ENCODE measurements around the gene TLR8. TPM values are rescaled to one million over a fixed set of nuclear protein-coding genes. Genes with fewer than 3 reads are reported as not detected.
"Not testable (repeated sequence)": the region's sequence is repeated elsewhere in the genome, so short reads cannot be mapped to it uniquely, and the experiment has no call there.

Gene TLR8
- polyA plus RNA-seq, 4 donors: 0.21 to 0.30 (median 0.27) TPM

DNA sequence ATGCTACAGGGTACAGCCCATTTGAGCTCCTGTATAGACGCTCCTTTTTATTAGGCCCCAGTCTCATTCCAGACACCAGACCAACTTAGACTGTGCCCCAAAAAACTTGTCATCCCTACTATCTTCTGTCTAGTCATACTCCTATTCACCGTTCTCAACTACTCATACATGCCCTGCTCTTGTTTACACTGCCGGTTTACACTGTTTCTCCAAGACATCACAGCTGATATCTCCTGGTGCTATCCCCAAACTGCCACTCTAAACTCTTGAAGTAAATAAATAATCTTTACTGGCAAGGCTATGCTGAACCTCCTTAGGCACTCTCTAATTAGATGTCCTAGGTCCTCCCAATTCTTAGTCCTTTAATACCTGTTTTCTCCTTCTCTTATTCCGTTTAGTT lies 38.0 kb downstream of the TLR8 start:
- not testable (repeated sequence) for DNase-seq (ENCODE audit: low read depth in 4 of 4, low spot score in 2 of 4)

DNA sequence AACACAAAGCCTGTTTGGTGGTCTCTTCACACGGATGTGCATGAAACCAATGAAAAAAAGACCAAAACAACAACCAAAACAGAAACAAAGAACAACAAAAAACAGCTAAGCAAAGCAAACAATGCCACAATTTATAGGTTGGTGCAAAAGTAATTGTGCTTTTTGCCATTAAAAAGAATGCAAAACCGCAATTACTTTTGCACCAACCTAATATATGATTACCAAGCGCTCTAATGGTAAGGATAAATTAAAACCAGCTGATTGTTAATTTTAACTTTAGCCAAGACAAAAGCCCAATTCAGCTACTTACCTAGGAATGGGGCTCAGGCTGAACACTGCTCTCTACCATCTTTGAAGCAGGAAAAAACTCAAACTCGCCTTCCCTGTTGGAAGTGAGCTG lies 39.1 kb downstream of the TLR8 start:
- no peak for DNase-seq (ENCODE audit: low read depth in 4 of 4, low spot score in 2 of 4)

DNA sequence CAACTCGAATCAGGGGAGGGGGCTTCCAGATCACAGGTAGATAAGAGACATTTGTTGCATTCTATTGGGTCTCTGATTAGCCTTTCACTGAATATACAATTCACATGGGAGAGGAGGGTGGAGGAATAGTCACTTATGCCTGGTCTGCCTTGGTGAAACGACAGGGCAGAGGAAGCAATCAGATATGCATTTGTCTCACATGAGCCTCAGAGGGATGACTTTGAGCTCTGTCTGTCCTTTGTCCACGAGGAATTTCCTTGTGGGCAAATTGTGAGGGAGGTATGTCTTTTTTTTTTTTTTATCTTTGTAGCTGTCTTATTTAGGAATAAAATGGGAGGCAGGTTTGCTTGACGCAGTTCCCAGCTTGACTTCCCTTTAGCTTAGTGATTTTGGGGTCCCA lies 40.0 kb downstream of the TLR8 start:
- no peak for DNase-seq (ENCODE audit: low read depth in 4 of 4, low spot score in 2 of 4)

DNA sequence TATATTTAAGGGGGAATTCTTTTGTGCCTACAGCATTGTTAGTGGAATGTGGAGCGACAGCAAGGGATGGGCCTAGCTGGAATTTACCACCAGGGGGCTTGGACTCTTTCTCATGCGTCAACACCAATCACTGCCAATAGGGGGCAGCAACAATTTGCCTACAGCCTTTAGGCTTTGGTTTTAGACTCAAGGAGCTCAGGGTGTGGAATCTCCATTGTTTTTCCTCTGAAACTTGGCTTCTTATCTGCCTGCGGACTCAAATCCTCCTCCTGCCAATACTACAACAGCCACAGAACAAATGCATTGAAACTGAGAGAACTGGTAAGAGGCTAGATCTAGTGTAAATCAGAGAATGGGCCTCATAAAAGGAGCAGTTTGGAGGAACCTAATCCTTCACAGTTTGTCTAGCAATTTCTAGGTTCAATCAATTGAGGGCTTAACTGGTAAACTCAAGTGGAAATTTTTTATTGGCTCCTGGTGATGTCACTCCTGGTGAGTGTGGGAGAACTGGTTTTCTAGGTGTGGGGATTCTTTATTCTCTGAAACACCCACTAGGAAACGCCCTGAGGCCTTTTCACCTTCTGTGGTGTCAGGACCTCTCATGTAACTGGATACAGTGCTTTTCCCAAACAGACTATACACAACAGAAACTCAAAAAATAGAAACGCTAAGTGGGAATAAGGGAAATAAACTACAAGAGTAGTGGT lies 40.6 kb downstream of the TLR8 start:
- DNase-seq (ENCODE audit: low read depth in 4 of 4, low spot score in 2 of 4): no peak

DNA sequence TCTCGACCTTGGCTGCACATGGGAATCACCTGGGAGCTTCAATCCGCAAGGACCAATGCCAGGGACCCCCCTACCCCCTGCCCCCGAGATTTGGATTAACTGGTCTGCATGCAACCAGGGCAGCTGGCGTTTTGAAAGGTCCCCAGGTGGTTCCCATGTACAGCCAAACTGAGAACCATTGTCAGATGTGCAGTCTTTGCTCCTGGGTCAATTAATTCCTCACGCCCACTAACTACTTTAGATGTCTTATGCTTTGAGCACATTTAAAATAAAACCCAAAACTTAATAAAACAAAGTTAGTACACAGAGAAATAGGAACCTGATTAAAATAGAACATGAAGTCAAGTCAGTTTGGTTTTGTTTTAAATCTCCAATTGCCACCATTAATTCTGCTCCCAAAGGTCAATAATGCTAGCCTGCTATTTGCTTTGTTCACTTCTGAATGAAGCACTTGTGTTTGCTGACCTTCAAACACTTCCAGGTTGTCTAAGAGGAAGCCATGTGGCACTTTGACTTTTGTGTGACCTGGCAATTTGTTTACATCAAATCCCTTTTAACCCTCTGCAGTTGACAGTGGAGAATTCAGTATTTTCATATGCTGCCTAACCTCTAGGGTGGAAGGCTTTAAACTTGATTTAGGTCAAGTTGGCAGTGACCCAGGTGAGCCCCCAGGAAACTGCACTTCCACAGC lies 41.3 kb downstream of the TLR8 start:
- DNase-seq (ENCODE audit: low read depth in 4 of 4, low spot score in 2 of 4): no peak

DNA sequence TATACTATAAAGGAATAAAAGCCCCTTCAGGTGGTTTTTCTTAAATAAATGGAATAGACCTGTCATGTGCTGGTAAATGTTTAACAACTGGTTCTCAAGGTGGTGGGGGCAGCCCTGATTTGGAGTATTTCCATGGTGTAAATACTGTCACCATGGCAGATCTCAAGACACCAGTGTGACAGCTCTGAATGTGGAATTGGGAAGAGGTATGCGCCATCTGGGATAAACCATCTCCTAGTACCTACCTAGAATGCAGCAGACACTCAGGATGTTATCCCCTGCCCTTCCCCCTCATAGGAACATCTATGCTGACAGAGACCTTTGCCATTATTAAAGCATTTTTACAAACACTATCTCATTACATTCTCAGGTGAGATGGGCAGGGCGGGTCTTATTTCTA lies 42.1 kb downstream of the TLR8 start:
- no peak for DNase-seq (ENCODE audit: low read depth in 4 of 4, low spot score in 2 of 4)

DNA sequence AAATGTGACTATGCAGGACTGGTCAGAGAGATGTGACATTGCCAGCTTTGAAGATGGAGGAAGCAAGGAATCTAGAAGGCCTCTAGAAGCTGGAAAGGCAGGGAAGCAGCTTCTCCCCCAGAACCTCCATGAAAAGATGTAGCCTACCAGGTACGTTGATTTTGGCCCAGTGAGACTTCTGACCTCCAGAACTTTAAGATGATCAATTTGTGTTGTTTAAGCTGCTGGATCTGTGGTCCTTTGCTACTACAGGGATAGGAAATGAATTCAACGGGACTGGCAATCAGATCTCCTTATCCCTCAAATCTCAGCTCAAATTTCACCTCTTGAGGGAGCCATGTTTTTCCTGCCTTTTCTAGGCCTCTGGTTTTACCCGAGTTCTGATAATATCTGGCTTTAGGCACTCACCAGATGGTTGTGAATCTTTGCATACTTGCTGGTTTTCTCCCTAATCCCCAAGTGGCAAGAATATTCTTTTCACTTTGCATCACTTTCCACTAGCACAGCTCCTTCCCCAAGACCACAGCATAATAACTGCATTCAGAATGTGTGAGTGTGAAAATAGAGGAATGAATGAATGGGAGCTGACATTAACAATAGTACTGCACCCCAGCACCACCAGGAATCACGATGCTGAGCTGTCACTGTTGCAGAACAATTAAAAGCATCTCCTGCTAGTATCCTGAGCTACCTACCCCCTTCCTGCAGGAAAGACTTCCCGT lies 42.9 kb downstream of the TLR8 start:
- DNase-seq (ENCODE audit: low read depth in 4 of 4, low spot score in 2 of 4): no peak

DNA sequence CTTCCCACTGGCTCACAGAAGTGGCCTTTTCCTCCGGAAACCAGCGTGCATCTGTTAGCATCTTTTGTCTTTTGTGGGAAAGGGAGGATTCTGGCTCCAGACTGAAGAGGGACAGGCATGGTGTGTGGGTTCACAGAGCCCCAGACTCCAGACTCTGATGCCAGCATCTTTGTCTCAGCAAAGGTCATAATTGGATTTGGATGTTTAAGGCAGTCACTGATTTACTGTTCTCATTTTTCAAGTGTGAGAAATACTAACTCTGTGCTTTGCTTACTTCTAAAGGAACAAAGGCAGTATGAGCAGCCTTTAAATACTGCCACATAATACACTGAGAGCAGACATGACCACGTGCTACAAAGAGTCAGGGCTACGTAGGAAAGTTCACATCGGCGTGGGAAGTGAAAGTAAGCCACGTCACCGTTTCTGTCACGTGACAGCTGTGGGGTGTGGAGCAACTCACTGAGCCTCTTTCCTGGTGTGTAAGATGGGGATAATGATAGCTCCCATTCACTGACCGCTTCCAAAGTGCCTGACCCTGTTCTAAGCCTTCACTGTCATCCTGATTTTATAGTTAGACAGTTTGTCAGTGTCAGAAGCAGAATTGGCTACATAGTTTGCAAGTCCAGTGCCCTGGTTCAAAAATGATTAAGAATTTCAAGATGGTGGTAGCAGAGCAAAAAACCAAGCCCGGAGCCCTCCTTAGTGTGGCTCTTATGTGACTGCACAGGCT lies 43.7 kb downstream of the TLR8 start:
- no peak for DNase-seq (ENCODE audit: low read depth in 4 of 4, low spot score in 2 of 4)

DNA sequence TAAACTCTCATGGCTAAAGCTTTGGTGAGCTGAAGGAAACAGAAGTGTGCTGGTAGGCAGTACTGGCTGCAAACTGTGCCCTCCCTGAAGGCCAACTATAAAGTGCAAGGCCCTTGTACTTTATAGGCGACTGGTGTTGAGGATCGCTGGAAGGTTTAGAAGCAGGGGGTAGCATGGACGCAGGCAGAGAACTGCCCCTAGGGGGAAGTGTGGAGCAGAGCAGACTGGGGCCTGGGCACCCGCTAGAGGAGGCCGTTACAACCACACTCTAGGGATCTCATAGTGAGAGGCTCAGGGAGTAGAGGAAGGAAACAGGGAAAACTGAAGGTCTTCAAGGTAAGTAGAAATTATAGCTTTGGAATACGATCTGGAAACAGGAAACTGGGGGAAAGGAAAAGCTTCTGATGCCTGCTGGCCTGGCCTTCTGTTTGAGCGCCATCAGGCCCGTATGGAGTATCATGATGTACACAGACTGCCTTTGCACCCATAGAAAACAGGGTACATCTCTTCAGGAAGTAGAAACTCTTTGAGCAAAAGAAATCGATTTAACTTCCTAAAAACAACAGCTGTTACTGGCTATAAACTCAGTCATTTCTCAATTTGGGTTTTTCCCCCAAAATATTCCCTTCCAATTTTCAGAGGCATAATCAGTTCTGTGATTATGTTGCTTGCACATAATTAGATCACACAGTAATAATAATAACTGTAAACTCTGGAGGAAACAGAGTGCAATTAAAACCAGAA lies 44.6 kb downstream of the TLR8 start:
- DNase-seq (ENCODE audit: low read depth in 4 of 4, low spot score in 2 of 4): no peak

DNA sequence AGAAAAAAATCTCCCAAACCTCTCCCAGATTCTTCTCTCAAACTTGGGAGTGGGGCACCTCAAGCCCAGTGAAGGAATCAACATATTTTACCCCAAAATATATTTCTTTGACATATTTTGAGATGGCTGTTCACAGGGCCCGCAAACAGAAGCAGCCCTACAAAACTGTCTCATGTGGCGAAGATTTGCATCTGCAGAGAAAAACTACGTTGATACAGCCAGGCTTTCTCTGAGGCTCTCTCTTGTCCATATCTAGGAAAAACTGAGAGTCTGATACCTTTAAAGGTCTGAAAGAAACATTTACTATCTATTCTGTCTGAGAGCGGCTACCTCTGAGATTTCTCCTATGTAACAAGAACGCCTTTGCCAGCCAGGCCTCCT lies 45.2 kb downstream of the TLR8 start:
- DNase-seq (ENCODE audit: low read depth in 4 of 4, low spot score in 2 of 4): no peak

DNA sequence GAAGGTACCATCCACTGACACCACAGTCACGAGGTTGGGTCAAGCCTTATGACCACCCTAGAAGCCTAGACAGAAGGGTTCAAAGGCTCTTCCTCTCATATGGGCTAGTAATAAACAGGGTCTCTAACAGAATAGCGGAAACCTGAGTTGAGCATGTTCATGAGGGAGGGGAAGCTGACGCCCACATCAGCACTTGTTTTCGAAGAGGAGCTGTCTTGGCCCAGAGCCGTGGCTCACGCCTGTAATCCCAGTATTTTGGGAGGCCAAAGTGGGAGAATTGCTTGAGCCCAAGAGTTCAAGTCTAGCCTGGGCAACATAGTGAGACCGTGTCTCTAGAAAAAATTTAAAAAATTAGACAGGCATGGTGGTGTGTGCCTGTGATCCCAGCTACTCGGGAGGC lies 47.0 kb downstream of the TLR8 start:
- no peak for DNase-seq (ENCODE audit: low read depth in 4 of 4, low spot score in 2 of 4)

DNA sequence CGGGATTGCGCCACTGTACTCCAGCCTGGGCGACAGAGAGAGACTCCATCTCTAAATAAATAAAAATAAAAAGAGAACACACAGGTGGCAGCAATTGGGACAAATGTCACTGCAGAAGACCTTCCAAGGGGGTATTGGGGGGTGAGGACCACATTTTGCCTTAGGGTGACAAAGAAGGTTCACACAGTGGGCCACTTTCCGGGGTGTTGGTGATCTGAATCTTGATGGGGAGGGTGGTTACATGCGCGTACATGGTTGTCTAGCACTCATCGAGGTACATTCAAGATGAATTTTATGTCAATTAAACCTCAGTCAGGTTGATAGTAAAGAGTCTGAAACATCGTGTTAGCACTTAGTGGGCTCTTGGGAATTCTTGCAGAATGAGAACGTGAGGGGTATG lies 48.0 kb downstream of the TLR8 start:
- DNase-seq (ENCODE audit: low read depth in 4 of 4, low spot score in 2 of 4): no peak

DNA sequence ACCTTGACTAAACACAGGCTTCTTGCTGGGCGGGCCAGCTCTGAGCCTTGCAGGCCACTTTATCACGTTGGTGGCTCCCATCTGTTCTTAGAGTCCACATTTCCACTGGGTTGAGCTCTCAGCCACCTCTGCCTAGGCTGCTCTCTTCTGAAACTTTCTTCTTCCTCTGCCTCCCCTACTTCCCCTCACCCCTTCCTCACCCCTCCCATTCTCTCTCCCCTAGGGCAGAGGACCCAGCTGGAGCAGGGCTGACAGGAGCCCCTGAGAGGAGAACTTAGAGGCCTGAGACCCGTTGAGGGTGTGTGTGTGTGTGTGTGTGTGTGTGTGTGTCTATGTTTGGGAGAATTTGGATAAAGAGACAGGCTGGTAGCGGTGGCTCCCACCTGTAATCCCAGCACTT lies 48.6 kb downstream of the TLR8 start:
- DNase-seq (ENCODE audit: low read depth in 4 of 4, low spot score in 2 of 4): no peak

DNA sequence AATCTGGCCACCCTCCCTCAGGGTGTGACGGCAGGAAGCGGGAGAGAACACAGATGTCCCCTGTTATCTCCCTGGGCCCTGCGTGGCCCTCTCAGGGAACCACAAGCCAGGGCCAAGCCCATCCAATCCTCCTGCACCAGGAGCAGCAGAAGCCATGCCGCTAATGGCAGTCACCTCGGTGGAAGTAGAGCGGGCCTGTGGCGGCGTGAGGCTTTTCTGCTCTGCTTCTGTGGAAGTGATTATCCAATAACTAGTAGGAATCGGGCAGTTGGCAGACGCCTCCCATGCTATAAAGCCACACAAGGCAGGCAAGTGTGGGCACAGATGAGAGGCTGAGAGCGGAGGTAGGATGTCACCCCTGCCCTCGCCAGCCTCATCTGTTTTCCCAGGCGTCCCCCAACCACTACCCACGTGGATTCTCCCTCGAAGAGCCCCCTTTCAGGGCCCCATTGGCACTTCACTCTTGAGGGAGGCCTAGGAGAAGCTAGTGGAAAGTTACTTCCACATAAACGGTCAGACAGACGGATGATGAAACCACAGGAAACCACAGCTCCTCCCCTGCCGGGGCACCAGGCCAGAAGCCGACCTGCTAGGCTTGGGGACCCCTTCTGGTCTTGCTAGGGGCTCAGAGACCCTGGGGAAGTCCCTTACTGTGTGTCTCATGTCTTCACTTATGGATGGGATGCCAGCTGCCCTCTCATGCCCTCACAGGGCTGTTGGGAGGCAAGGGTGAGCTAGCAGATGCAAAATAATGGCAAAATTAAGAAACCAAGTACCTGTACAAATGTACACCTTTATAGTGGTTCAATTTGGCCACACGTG lies 49.7 kb downstream of the TLR8 start:
- no peak for DNase-seq (ENCODE audit: low read depth in 4 of 4, low spot score in 2 of 4)

DNA sequence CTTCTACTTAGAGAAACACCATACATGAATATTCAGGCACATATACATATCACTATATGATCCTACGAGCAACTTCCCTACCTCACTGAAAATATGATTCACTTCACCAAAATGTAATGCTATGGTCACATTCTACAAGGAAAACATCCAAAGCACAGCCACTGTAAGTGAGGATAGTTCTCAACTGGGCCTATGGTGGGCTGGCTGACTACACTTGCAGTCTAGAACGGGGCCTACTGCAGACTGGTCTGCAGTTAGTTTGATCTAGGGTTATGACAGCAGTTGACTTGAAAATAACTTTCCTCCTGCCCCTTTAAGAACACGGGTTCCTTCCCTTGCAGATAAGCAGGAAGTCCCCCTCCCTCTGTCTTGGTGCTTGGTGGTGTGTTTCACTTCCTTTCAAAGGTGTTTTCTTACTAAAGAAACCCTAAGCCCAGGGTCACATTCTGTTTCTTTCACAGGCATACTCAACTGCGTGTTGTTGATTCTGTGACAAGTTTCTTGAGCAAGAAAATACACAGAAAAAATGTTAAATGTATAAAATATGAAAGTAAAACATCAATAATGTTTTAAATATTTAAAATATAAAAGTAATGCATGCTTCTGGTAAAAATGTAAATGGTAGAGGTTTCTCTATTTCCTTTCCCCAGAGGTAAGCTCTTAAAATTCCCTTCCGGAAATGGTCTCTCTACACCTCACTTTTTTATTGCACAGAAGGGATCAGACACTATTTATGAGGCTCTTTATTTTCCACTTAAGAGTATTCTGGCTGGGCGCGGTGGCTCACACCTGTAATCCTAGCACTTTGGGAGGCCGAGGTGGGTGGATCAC lies 50.5 kb downstream of the TLR8 start:
- no peak for DNase-seq (ENCODE audit: low read depth in 4 of 4, low spot score in 2 of 4)

DNA sequence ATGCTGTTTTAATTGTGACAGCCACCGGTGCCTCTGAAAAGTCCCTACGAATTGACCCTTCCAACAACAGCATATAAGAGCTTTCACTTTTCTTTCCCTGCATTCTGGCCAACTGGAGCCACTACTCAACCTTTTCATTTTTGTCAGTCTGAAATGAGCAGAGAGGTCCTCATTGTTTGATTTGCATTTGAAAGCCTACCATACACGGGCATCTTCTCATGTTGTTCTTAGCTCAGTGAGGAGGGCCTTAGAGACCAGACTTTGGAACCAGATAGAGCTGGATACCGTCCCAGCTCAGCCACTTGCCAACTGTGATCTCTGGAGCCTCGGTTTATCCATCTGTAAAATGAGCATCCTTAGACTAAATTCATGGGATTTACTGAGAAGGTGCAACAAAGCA lies 51.6 kb downstream of the TLR8 start:
- DNase-seq (ENCODE audit: low read depth in 4 of 4, low spot score in 2 of 4): no peak

DNA sequence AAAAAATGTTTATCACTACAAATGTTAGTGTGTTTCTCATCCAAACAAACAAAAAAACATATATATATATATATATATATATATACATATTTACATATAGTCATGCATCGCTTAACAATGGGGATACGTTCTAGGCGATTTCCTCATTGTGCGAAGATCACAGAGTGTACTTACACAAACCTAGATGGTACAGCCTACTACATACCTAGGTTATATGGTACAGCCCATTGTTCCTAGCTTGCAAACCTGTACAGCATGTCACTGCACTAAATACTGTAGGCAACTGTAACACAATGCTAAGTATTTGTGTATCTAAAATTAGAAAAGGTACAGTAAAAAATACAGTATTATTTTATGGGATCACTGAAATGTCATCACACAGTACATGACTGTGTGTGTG lies 52.0 kb downstream of the TLR8 start:
- no peak for DNase-seq (ENCODE audit: low read depth in 4 of 4, low spot score in 2 of 4)

DNA sequence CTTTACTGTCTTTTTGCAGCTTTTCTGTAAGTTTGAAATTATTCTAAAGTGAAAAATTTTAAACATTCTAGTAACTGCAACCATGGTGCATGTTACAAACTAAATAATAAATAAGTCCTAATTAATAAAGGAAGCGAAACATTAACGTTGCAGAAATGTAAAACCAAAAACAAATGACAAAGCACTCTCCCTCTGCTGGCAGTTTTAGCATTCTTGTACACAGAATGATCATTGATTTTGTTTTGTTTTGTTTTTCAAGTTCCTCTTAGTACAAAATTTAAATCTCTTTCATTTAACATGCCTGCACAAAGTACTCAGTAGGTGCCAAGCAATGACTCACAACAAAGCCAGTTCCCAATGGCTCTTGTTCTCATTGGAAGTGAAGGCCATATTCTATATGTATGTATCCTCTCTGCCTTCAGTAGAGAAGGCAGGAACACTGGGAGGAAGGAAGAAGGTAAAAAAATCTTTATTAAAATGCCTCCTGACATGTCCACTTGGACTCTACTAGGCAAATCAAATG lies 54.8 kb downstream of the TLR8 start:
- DNase-seq (ENCODE audit: low read depth in 4 of 4, low spot score in 2 of 4): no peak
